ENCODE data around the gene PSMG3.

GRCh38 chr7:1547777-1548437 lies 21.9 kb downstream of the PSMG3 start:
- TF ChIP-seq, protein P1, sequence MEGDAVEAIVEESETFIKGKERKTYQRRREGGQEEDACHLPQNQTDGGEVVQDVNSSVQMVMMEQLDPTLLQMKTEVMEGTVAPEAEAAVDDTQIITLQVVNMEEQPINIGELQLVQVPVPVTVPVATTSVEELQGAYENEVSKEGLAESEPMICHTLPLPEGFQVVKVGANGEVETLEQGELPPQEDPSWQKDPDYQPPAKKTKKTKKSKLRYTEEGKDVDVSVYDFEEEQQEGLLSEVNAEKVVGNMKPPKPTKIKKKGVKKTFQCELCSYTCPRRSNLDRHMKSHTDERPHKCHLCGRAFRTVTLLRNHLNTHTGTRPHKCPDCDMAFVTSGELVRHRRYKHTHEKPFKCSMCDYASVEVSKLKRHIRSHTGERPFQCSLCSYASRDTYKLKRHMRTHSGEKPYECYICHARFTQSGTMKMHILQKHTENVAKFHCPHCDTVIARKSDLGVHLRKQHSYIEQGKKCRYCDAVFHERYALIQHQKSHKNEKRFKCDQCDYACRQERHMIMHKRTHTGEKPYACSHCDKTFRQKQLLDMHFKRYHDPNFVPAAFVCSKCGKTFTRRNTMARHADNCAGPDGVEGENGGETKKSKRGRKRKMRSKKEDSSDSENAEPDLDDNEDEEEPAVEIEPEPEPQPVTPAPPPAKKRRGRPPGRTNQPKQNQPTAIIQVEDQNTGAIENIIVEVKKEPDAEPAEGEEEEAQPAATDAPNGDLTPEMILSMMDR (IDR thresholded peaks at IDR 0.05), result no peak
- TF ChIP-seq ZNF138 (CRISPR knock-in tag; conservative IDR thresholded peaks at IDR 0.05) (no peak), ESRRA (CRISPR knock-in tag; IDR thresholded peaks at IDR 0.05; ENCODE audit: borderline replicate concordance) (no peak), IRF2 (CRISPR knock-in tag; IDR thresholded peaks at IDR 0.05; ENCODE audit: borderline replicate concordance, low read depth) (no peak)
